Kidney capillary endothelial cell (primary cell): ENCODE results near the gene PCGF1.
"Not testable (repeated sequence)": the region's sequence is repeated elsewhere in the genome, so short reads cannot be mapped to it uniquely, and the experiment has no call there.

Source experiments
- DNase-seq: peaks from one replicate; pipeline ENCODE4 v3.0.0-alpha.2; 2018; ENCODE audit warnings: low spot score

PCGF1 gene

GRCh38 chr2:74499267-74499939 lies 8.1 kb downstream of the PCGF1 start, which contains the start of gene LBX2:
LBX2 (minus strand) TSS chr2:74499603; CDS start chr2:74499537, 66 bp downstream.
- no peak for DNase-seq

GRCh38 chr2:74498500-74499266 lies 8.8 kb downstream of the PCGF1 start:
- no peak for DNase-seq

GRCh38 chr2:74497777-74498499 lies 9.6 kb downstream of the PCGF1 start:
- no peak for DNase-seq

GRCh38 chr2:74496997-74497776 lies 10.3 kb downstream of the PCGF1 start:
- no peak for DNase-seq

- no peak for DNase-seq
Measured at GRCh38 chr2:74495440-74495839, 12.1 kb downstream of the PCGF1 start.

- no peak for DNase-seq
Measured at GRCh38 chr2:74493546-74493945, 13.9 kb downstream of the PCGF1 start.

GRCh38 chr2:74491648-74492544 lies 15.6 kb downstream of the PCGF1 start:
- DNase-seq = no peak

- DNase-seq = no peak
Measured at GRCh38 chr2:74489906-74490305, 17.6 kb downstream of the PCGF1 start.

GRCh38 chr2:74488643-74489481 lies 18.6 kb downstream of the PCGF1 start:
- DNase-seq = no peak

GRCh38 chr2:74486141-74486540 lies 21.4 kb downstream of the PCGF1 start:
- DNase-seq = no peak

GRCh38 chr2:74483675-74484164 lies 23.8 kb downstream of the PCGF1 start:
- DNase-seq = not testable (repeated sequence)

GRCh38 chr2:74482801-74483674 lies 24.5 kb downstream of the PCGF1 start, which contains the start of the genes CCDC142 and TTC31:
CCDC142 (minus strand) TSS chr2:74482998; CDS start chr2:74482837, 161 bp downstream.
TTC31 (plus strand) TSS chr2:74483081; CDS start chr2:74483096, 15 bp downstream.
- DNase-seq = peak; percentile 91

- DNase-seq = no peak
Measured at GRCh38 chr2:74481961-74482800, 25.3 kb downstream of the PCGF1 start.

- no peak for DNase-seq
Measured at GRCh38 chr2:74481431-74481830, 26.1 kb downstream of the PCGF1 start.

- DNase-seq = no peak
Measured at GRCh38 chr2:74474899-74475298, 32.6 kb downstream of the PCGF1 start.

GRCh38 chr2:74474481-74474880 lies 33.0 kb downstream of the PCGF1 start:
- DNase-seq = no peak

- DNase-seq = no peak
Measured at GRCh38 chr2:74472945-74473258, 34.6 kb downstream of the PCGF1 start.
